Stimulated activated CD8-positive, alpha-beta memory T cell treated with anti-CD3 and anti-CD28 coated beads, Interleukin-2, amount 100 ng/mL, for 1 hour (primary cell): ENCODE measurements around the gene DENND1A.

Experiments
- DNase-seq, 2 donors: peaks; one replicate each; pipeline ENCODE4 v3.0.0-alpha.2; 2020; ENCODE audit warnings: low read depth in 2 of 2

The DENND1A gene

GRCh38 chr9:123584202-123585176, 345.4 kb downstream of the DENND1A start:
- no peak for DNase-seq

- no peak for DNase-seq
Measured at GRCh38 chr9:123583646-123584045, 346.3 kb downstream of the DENND1A start.

GRCh38 chr9:123571240-123571639, 358.7 kb downstream of the DENND1A start:
- DNase-seq, result no peak

GRCh38 chr9:123568691-123569688, 360.9 kb downstream of the DENND1A start:
- DNase-seq, result no peak

GRCh38 chr9:123567013-123567412, 362.9 kb downstream of the DENND1A start:
- DNase-seq, result no peak

- DNase-seq, result no peak
Measured at GRCh38 chr9:123564652-123565051, 365.3 kb downstream of the DENND1A start.

GRCh38 chr9:123562844-123563346, 367.0 kb downstream of the DENND1A start:
- DNase-seq, result no peak

GRCh38 chr9:123561046-123561445, 368.9 kb downstream of the DENND1A start:
- no peak for DNase-seq

- DNase-seq, result no peak
Measured at GRCh38 chr9:123556464-123557435, 373.2 kb downstream of the DENND1A start.

- DNase-seq, result no peak
Measured at GRCh38 chr9:123555646-123556045, 374.3 kb downstream of the DENND1A start.

- DNase-seq, result no peak
Measured at GRCh38 chr9:123552530-123552929, 377.4 kb downstream of the DENND1A start.

GRCh38 chr9:123551734-123552133, 378.2 kb downstream of the DENND1A start:
- no peak for DNase-seq

GRCh38 chr9:123550797-123551196, 379.1 kb downstream of the DENND1A start:
- no peak for DNase-seq

- no peak for DNase-seq
Measured at GRCh38 chr9:123550012-123550411, 379.9 kb downstream of the DENND1A start.

GRCh38 chr9:123548741-123549545, 381.0 kb downstream of the DENND1A start:
- no peak for DNase-seq

- no peak for DNase-seq
Measured at GRCh38 chr9:123544007-123544827, 385.7 kb downstream of the DENND1A start.

- DNase-seq, result no peak
Measured at GRCh38 chr9:123543492-123543891, 386.4 kb downstream of the DENND1A start.

- DNase-seq, result no peak
Measured at GRCh38 chr9:123542435-123543225, 387.3 kb downstream of the DENND1A start.
